CD4-positive, alpha-beta T cell treated with Interferon gamma for 1 hour (primary cell): ENCODE measurements around the gene SH3RF2.

Experiments used
- DNase-seq: peaks from one replicate; pipeline ENCODE4 v3.0.0-alpha.2; 2020

SH3RF2 gene

DNA sequence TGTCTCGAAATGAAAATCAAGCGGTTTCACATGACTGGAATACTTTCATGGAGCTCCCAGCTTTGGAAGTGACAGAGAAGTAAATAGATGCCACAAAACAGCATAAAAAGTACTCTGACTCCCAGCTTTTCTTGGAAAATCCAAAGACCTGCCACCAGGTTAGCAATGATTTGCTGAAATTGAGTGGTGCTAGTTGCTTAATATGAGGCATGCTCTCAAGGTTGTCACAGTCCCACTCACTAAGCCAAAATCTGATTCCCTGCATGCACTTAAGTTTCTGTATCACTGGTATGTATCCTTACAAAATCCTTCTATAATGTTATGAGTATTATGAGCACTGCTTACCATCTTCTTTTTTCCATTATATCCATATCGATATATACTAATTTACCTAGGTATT is 13.0 kb upstream of the SH3RF2 start:
- DNase-seq, result no peak

DNA sequence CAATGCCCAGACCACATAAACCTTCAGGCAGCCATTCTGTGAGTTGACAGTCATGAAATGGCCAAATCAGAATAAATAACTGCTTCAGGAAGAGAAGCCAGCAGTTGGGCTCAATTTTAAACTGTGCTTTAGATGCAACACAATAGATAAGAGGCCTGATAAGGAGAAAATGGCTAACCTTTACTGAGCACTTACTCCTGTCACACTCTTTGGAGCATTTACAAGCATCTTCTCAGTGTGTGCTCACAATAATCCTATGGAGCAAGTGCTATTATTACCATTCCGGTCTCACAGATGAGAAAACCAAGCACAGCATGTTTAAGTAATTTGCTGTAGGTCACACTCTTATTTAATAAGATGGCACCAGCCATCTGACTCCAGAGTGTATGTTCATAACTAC is 11.5 kb upstream of the SH3RF2 start:
- no peak for DNase-seq

GRCh38 chr5:145925353-145925752 is 11.0 kb upstream of the SH3RF2 start:
- no peak for DNase-seq

DNA sequence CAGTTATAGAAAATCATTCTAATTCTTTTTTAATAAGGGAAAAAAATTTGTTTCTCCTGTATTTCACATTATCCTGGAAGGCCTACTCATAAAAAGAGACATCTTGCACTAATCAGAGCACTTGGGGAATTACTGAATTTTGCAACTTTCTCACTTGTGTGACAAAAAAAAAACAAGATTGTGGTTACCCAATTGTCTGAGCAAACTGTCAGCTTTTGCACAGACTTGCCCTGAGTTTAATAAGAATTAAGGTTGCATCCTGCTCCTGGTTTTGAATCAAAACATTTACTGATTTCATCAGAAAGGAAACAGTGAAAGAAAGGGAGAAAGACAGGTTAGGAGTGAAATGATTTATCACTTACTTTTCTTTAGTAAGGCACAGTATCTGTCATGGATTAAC is 10.6 kb upstream of the SH3RF2 start:
- no peak for DNase-seq

DNA sequence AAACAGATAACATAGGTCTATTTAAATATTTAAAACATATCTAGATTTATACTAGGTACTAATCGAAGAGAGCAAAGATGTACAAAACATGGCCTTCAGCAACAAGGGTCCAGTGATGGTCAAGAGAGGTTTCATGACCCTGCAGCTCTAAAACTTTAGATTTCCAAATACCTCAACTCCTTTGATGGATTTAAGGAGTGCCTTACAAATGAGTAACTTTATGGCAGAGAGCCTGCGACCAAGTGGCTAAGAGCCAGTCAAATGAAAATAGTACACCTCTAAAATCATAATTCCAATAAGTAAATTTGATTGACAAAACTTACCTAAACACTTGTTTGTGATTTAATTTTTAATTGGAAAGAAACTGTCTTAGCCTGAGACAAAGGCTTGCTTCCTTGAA is 4.7 kb upstream of the SH3RF2 start:
- DNase-seq, result no peak

DNA sequence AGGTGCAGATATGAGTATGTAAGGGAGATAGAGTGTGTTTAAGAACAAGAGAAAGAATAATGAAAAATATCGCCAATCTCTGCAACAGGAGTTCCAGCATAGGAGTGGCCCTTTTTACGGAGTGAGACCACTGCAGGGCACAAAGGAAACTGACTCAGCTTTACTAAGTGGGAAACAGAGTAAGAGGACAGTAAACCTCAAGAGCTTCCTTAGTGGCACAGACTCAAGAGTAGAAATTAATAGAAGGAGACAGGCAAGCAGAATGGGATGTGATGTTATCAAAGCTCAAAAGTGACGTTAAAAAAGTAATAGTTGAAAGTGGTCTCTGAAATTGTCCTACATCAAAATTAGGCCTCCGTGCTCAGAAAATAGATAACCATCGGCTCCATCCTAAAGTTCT is 2.1 kb upstream of the SH3RF2 start:
- DNase-seq, result no peak

GRCh38 chr5:145937432-145938250 is 1.3 kb downstream of the SH3RF2 start:
- DNase-seq, result no peak

- DNase-seq, result no peak
Measured at GRCh38 chr5:145938776-145939539, 2.6 kb downstream of the SH3RF2 start.

- DNase-seq, result no peak
Measured at GRCh38 chr5:145939540-145940065, 3.2 kb downstream of the SH3RF2 start.

- no peak for DNase-seq
Measured at GRCh38 chr5:145941096-145941447, 4.7 kb downstream of the SH3RF2 start.

- DNase-seq, result no peak
Measured at GRCh38 chr5:145941448-145942130, 5.2 kb downstream of the SH3RF2 start.

- no peak for DNase-seq
Measured at GRCh38 chr5:145942201-145942600, 5.8 kb downstream of the SH3RF2 start.

DNA sequence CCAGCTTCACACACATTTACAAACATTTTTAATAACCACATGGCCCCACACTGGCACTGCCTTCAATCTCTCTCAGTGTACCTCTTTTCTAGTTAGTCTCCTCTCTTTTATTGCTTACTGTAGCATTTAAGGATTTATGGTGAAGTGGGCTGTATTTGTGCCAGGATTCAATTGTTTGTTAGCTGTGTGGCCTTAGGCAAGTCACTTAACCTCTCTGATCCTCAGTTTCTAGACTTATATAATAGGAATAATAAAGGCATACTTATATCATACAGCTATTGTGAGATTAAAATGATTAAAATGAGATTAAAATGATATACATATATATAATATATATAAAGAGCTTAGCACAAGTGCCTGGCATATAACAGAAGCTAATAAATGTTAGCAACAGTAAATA is 6.4 kb downstream of the SH3RF2 start:
- DNase-seq, result no peak

DNA sequence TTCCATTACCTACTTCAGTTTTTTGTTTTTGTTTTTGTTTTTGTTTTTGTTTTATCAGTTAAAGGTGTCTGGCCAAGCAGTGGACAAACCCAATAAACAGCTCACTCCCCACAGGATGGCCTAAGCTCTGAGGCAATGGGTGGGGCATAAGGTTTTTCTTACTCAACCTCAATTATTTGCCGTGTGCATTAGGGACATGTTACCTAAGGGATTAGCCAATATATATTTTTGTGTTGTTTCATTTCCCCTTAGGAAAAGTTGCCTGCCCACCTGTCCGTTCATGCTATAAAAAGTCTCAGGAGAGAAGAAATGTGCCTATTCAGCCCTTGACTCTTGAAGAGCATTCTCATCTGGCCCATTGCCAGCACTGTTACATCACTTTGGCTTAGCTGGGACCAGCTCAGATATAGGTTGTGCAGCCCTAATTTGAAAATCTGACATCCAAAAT is 7.3 kb downstream of the SH3RF2 start:
- no peak for DNase-seq

- no peak for DNase-seq
Measured at GRCh38 chr5:145944328-145944727, 8.0 kb downstream of the SH3RF2 start.

GRCh38 chr5:145945620-145946111 is 9.3 kb downstream of the SH3RF2 start:
- DNase-seq, result no peak

DNA sequence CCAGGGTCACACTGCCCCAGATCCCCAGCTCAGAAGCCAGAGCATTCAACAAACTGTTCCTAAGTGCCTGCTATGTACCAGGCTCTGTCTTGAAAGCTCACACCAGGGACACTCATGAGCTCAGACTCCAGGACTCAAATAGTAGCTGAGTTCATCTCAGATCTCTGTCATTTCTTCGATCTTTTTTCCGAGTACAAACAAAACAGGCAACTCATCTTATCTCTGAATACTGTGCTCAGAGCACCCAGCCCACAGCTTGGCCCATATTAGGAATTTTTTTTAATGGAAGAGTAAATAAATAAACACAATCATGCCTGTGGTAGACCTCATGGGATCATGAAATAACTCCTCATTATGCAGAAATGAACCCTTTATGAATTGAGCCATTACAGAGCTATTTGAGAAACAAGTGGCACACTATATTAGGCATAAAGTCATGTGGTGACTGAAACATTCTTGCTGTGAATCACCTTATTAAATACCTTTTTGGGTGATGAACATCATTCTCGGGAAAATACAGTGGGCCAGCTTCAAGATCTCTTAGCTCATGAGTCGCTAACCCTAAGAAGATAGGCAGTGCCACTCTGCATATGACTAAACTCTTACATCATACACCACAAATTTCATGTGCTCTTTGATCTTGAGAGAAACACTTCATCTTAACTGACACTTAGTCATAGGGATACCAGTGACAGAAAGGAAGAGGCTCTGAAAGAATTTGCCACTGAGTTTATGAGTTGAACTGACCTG is 9.9 kb downstream of the SH3RF2 start:
- DNase-seq, result no peak

GRCh38 chr5:145947581-145947980 is 11.2 kb downstream of the SH3RF2 start:
- DNase-seq, result no peak

DNA sequence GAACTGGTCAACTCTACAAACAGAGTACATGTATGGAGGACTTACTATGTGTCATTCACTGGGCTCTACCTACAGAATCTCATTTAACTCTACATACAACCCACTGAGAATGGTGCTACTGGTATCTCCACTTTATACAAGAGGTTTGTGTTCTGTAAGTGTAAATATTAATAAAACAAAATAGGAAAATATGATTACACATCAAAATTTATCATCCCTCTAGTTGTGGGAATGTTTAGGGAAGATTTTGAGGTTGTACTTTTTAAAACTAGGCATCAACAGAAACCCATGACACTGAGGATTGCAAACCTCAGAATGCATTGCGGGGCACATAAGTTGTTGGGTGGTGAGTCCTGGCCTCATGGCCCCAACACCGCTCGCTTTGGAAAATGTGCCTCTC is 11.7 kb downstream of the SH3RF2 start:
- DNase-seq, result no peak

DNA sequence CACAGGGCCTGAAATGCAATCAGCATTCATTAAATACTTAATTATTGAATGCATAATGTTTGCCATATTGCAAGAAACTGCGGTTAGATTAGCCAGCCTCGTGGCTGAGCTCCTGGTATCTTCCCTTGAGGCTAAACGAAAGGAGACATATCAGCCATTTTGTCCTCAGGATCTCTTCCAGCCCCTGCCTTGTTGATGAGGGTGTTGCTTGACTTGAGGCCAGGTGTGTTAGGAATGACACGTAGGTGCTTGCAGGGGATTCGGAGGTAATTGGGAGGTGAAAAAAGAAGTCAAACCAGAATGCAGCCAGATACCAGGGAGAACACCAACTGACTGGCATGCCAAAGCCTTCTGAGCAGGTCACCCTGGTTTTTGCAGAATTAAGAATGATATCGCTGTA is 12.5 kb downstream of the SH3RF2 start:
- DNase-seq, result no peak

DNA sequence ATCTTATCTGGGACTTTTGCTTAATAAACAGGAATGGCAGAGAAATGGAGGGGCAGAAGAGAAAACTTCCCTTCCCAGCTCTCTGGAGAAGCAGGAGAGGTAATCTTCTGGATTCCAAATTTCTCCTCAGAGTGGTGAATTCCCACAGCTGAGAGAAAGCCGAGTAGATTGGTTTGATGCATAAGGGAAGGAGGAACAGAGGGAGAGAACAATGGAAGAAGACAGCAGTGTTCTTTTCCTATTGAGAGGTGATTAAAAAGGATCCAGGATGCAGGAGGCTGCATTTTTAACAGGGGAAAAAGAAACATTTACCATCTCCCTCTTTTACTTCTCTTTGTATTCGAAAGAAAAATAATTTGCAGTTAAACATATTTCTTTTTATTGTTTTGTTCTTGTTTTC is 13.1 kb downstream of the SH3RF2 start:
- no peak for DNase-seq

GRCh38 chr5:145951071-145951470 is 14.7 kb downstream of the SH3RF2 start:
- DNase-seq, result no peak

DNA sequence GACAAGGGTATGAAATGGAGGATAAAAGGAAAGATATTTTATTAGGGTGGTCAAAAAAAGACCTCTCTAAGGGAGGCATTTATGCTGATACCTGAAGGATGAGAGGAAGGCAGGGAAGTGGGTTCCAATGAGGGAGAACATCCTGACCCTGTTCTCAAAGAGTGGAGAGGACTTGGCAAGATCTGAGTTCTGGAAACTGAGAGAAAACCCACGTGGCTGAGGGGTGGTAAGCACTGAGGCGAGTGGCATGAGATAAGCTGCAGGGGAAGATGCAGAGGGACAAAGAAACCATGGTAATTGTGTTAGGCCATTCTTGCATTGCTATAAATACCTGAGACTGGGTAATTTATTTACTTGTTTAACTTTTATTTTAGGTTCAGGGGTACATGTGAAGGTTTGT is 16.8 kb downstream of the SH3RF2 start:
- DNase-seq, result no peak
